ENCODE data around the gene OPCML.

DNA sequence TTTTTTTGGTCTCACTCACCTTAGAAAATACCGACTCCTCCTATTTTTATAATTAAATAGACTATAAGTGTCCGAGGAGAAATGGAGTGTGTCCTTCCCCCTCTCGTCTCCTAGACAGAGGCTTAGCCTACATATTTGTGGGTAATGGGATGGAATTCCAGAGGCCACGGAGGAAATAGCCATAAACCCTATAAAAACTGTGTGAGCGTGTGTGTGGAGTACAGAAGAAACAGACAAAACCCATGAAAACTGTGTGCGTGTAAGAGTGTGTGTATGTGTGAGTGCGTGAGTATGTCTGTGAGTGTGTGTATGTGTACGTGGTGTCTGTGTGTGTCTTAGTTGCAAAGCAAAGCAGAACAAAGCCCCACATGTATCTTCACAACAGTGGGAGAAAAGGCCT lies 883.5 kb downstream of the OPCML start:
- TF ChIP-seq, protein P1, sequence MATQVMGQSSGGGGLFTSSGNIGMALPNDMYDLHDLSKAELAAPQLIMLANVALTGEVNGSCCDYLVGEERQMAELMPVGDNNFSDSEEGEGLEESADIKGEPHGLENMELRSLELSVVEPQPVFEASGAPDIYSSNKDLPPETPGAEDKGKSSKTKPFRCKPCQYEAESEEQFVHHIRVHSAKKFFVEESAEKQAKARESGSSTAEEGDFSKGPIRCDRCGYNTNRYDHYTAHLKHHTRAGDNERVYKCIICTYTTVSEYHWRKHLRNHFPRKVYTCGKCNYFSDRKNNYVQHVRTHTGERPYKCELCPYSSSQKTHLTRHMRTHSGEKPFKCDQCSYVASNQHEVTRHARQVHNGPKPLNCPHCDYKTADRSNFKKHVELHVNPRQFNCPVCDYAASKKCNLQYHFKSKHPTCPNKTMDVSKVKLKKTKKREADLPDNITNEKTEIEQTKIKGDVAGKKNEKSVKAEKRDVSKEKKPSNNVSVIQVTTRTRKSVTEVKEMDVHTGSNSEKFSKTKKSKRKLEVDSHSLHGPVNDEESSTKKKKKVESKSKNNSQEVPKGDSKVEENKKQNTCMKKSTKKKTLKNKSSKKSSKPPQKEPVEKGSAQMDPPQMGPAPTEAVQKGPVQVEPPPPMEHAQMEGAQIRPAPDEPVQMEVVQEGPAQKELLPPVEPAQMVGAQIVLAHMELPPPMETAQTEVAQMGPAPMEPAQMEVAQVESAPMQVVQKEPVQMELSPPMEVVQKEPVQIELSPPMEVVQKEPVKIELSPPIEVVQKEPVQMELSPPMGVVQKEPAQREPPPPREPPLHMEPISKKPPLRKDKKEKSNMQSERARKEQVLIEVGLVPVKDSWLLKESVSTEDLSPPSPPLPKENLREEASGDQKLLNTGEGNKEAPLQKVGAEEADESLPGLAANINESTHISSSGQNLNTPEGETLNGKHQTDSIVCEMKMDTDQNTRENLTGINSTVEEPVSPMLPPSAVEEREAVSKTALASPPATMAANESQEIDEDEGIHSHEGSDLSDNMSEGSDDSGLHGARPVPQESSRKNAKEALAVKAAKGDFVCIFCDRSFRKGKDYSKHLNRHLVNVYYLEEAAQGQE (IDR thresholded peaks at IDR 0.05; ENCODE audit: borderline replicate concordance): no peak
- no peak for TF ChIP-seq POLR2AphosphoS5 (IDR thresholded peaks at IDR 0.05)
- TF ChIP-seq, protein P2, sequence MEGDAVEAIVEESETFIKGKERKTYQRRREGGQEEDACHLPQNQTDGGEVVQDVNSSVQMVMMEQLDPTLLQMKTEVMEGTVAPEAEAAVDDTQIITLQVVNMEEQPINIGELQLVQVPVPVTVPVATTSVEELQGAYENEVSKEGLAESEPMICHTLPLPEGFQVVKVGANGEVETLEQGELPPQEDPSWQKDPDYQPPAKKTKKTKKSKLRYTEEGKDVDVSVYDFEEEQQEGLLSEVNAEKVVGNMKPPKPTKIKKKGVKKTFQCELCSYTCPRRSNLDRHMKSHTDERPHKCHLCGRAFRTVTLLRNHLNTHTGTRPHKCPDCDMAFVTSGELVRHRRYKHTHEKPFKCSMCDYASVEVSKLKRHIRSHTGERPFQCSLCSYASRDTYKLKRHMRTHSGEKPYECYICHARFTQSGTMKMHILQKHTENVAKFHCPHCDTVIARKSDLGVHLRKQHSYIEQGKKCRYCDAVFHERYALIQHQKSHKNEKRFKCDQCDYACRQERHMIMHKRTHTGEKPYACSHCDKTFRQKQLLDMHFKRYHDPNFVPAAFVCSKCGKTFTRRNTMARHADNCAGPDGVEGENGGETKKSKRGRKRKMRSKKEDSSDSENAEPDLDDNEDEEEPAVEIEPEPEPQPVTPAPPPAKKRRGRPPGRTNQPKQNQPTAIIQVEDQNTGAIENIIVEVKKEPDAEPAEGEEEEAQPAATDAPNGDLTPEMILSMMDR (IDR thresholded peaks at IDR 0.05; ENCODE audit: poor library complexity, severe bottlenecking): no peak
- no peak for TF ChIP-seq TAF1 (IDR thresholded peaks at IDR 0.05; ENCODE audit: low read depth)
- TF ChIP-seq EZH2 (IDR thresholded peaks at IDR 0.05; ENCODE audit: borderline replicate concordance, insufficient read depth, low read length, poor library complexity, severe bottlenecking): no peak
- no peak for TF ChIP-seq MXI1 (conservative IDR thresholded peaks at IDR 0.05; ENCODE audit: poor library complexity, severe bottlenecking)
- TF ChIP-seq RAD21 (conservative IDR thresholded peaks at IDR 0.05): no peak
- TF ChIP-seq EP300 (conservative IDR thresholded peaks at IDR 0.05; ENCODE audit: poor library complexity, severe bottlenecking): no peak
- no peak for TF ChIP-seq SMC3 (conservative IDR thresholded peaks at IDR 0.05; ENCODE audit: poor library complexity)
